Fibroblast of pulmonary artery (primary cell): ENCODE results near the gene DNAH14.
"Not testable (repeated sequence)": the region's sequence is repeated elsewhere in the genome, so short reads cannot be mapped to it uniquely, and the experiment has no call there.

Experiments
- DNase-seq: peaks from one replicate; pipeline ENCODE4 v3.0.0-alpha.2; 2010; ENCODE audit warnings: low read depth
- H3K4me3 ChIP-seq: replicated peaks from 2 replicates; pipeline ENCODE4 v1.5.1; 2011; ENCODE audit warnings: low read depth, mild to moderate bottlenecking, control low read depth, low read length, moderate library complexity
- TF ChIP-seq, protein P1 (sequence below): IDR thresholded peaks from 2 replicates; pipeline ENCODE4 v1.5.1; 2011; ENCODE audit warnings: mild to moderate bottlenecking, control low read depth, low read length, inconsistent platforms; ENCODE audit errors: missing control alignments

DNAH14 gene

DNA sequence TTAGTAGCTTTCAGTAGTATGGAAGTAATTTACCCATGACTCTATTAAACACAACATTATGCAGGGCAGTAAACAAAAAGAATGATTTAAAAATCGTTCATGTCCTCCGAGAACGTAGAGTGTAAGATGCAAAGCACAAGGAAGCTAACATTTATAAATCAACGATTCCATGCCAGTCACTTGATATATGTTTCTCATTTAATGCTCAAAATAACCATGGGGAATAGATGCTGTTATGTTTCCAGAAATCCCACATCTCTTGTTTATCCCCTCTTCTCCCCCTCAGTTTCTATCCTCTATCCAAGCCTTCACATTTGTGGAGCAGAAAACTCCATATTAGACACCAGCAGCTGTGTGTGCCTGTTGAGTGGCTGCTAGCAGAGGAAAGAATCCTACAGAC is 445.5 kb downstream of the DNAH14 start:
- TF ChIP-seq, protein P1, sequence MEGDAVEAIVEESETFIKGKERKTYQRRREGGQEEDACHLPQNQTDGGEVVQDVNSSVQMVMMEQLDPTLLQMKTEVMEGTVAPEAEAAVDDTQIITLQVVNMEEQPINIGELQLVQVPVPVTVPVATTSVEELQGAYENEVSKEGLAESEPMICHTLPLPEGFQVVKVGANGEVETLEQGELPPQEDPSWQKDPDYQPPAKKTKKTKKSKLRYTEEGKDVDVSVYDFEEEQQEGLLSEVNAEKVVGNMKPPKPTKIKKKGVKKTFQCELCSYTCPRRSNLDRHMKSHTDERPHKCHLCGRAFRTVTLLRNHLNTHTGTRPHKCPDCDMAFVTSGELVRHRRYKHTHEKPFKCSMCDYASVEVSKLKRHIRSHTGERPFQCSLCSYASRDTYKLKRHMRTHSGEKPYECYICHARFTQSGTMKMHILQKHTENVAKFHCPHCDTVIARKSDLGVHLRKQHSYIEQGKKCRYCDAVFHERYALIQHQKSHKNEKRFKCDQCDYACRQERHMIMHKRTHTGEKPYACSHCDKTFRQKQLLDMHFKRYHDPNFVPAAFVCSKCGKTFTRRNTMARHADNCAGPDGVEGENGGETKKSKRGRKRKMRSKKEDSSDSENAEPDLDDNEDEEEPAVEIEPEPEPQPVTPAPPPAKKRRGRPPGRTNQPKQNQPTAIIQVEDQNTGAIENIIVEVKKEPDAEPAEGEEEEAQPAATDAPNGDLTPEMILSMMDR: no peak
- no peak overlapping the region for H3K4me3 ChIP-seq
- DNase-seq: no peak

DNA sequence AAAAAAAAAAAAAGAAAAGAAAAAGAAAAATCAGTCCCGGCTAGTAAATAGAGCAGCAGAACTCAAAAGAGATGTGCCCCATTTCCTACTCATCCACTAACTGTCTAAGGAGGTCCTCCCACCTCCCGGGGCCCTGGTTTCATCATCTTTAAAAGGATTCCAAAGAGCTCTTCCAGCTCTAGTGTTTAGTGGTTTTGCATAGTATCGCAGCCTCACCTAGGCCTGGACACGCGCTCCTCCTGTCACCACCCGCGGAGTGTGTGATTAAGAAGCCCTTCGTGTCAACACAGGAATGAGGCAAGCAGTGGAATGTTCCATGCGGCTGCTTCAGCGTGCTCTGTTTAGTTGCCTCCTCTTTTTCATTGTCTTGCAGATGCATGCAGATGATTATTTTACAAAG is 449.4 kb downstream of the DNAH14 start:
- H3K4me3 ChIP-seq: no peak overlapping the region
- DNase-seq: peak; percentile 69
- TF ChIP-seq, protein P1: no peak

DNA sequence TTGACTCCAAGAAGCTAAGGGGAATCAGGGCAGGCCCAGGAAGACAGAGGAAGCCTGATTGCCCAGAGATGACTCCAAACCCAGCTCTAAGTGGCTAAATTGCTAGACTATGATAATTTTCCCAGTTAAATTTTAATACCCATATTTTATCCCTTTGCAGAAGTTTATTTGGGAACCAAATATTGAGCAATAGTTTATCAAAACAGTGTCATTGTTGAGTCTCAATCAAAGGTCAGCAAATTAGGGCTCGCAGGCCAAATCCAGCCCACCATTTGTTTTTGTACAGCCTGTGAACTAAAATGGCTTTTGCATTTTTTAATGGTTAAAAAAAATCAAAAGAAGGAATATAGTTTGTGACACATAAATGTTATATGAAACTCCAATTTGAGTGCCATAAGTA is 451.2 kb downstream of the DNAH14 start:
- DNase-seq: no peak
- TF ChIP-seq, protein P1: no peak
- no peak overlapping the region for H3K4me3 ChIP-seq

DNA sequence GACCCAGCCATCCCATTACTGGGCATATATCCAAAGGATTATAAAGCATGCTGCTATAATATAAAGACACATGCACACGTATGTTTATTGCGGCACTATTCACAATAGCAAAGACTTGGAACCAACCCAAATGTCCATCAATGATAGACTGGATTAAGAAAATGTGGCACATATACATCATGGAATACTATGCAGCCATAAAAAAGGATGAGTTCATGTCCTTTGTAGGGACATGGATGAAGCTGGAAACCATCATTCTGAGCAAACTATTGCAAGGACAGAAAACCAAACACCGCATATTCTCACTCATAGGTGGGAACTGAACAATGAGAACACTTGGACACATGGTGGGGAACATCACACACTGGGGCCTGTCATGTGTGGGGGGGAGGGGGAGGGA is 457.4 kb downstream of the DNAH14 start:
- not testable (repeated sequence) for H3K4me3 ChIP-seq, DNase-seq

DNA sequence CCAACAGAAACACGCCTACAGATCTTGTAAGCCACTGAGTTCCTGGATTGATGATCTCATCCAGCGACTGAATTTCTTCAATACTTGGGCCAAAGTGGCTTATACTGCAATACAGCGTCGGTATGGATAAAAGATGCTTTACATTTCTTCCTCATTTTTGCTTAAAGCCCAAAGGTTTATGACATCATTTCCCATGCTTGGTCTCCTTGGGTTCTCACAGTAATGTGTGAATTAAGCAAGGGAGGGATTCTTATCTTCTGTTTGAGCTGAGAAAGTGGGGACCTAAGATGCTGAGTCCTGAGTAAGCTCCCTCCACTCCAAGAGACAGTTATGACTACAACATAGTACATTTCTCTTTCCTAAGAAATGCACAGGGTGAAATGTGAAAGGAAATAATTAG is 458.9 kb downstream of the DNAH14 start:
- DNase-seq: peak; percentile 39
- TF ChIP-seq, protein P1: no peak
- H3K4me3 ChIP-seq: no peak overlapping the region

DNA sequence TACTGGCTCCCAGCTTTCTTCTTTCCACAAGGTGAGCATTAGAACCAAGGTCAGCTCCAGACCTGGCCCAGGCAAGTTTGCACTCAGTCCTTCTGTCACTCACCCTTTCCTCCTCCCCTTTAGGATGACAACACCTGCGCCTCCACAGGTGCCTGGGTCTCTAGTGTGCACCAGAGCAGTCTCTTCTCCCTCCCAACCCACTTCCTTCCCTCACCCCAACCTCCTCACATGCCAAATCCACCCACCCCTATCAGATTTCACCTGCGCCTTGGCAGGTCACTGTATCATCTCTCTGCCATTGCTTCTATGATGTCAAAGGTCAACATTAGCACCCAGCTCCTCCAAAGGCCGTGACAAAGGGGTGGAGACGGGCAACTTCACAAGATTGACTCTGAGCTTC is 460.4 kb downstream of the DNAH14 start:
- DNase-seq: no peak
- TF ChIP-seq, protein P1: no peak

DNA sequence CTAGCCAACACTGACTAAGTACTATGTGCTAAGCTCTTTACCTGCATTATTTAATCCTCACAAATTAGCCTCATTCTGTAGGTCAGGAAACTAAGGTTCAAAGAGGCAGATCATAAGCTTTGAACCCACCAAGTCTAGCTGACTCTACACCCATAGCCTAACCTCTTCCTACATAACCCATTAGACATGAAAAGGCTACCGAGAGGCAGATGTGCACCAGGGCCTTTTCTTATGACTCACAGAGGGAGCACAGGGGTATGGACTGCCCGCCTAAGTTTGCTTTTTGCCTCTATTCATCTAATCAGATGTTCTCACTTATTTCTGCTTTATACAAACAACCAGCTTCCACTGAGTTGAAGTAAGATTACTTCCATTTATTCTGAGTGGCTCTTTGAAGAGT is 466.9 kb downstream of the DNAH14 start:
- no peak for DNase-seq
- TF ChIP-seq, protein P1: no peak
- H3K4me3 ChIP-seq: no peak overlapping the region

More for the DNA sequence above, 460.4 kb downstream of the DNAH14 start:
- H3K4me3 ChIP-seq: no peak overlapping the region
